SJCRH30 (cell line): ENCODE measurements around the gene OR8D1. TPM values are rescaled to one million over a fixed set of nuclear protein-coding genes. Genes with fewer than 3 reads are reported as not detected.
"Not testable (repeated sequence)": the region's sequence is repeated elsewhere in the genome, so short reads cannot be mapped to it uniquely, and the experiment has no call there.

ENCODE experiments used
- DNase-seq, 2 experiments: peaks; one replicate each; pipeline ENCODE4 v3.0.0-alpha.2; 2015 to 2020
- H3K27ac ChIP-seq: fragments of 250-450 bp; sonication (Bioruptor Pico); 2 replicates; pipeline ENCODE4 v1.5.1; 2020; ENCODE audit warnings: mild to moderate bottlenecking, moderate library complexity
- H3K27me3 ChIP-seq: fragments of 250-450 bp; sonication (Bioruptor Pico); 2 replicates; pipeline ENCODE4 v1.5.1; 2020; ENCODE audit warnings: mild to moderate bottlenecking, moderate library complexity
- H3K36me3 ChIP-seq: fragments of 250-450 bp; sonication (Bioruptor Pico); 2 replicates; pipeline ENCODE4 v1.5.1; 2020; ENCODE audit warnings: mild to moderate bottlenecking, moderate library complexity
- H3K4me1 ChIP-seq: fragments of 250-450 bp; sonication (Bioruptor Pico); 2 replicates; pipeline ENCODE4 v1.5.1; 2020; ENCODE audit warnings: mild to moderate bottlenecking, moderate library complexity
- H3K4me3 ChIP-seq: fragments of 250-450 bp; sonication (Bioruptor Pico); 2 replicates; pipeline ENCODE4 v1.5.1; 2020; ENCODE audit warnings: mild to moderate bottlenecking, moderate library complexity
- H3K9me3 ChIP-seq: fragments of 250-450 bp; sonication (Bioruptor Pico); replicated peaks from 2 replicates; pipeline ENCODE4 v1.5.1; 2020; ENCODE audit warnings: mild to moderate bottlenecking, moderate library complexity
- total RNA-seq: library from RNA; depleted of rRNA; stranded (reverse); fragments of >200 nt; shearing (Covaris generic); gene quantifications from 2 replicates; pipeline ENCODE4 v1.2.3, GENCODE V29; 2014

The OR8D1 gene
- total RNA-seq, 1 experiment from 2014 or later: not detected

- Histone ChIP-seq H3K36me3 (no peaks in the 10 kb centered on the region), H3K27ac (no peak overlapping the region), H3K4me3 (no peak overlapping the region), H3K4me1 (no peaks in the 10 kb centered on the region), H3K9me3 (no peaks in the 10 kb centered on the region), H3K27me3 (no peaks in the 10 kb centered on the region)
- DNase-seq: no peak
Observed at GRCh38 chr11:124310721-124311120, 3.0 kb downstream of the OR8D1 start.

- Histone ChIP-seq H3K9me3 (no peaks in the 10 kb centered on the region), H3K4me1 (no peaks in the 10 kb centered on the region), H3K36me3 (no peaks in the 10 kb centered on the region), H3K4me3 (no peak overlapping the region), H3K27ac (no peak overlapping the region), H3K27me3 (no peaks in the 10 kb centered on the region)
- DNase-seq: no peak
Observed at GRCh38 chr11:124307093-124307492, 6.7 kb downstream of the OR8D1 start.

DNA sequence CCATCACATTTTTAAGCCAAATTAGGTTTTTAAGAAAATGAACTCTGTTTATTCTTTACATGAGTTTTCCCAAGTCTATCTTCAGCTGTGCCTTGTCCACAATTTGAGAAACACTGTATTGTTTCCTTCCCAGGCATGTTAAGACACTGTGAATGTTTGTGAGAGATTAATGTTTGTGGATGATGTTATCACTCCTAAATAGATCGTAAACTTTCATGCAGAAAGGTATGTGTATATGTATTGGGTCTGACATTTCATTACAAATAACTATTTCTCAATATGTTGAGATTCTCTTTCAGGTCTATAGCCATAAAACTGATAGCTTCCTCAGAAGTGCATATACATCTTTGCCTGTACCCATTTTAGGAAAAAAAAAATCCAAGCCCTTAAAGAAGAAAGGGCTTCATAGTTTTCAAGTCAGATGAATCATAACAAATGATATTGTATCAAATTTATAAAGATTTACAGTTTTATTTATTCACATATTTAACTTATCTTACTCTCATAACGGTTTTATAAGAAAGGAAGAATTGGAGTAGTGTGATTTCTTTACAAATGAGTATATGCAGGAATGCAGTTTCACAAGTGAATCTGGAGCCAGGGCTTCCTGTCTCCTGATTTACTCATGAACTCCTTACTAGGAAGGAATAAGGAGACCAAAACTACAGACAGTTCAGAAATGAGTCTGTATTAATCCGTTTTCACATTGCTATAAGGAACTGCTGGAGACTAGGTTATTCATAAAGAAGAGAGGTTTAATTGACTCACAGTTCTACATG lies 11.2 kb downstream of the OR8D1 start:
- Histone ChIP-seq H3K36me3 (no peaks in the 10 kb centered on the region), H3K4me1 (no peaks in the 10 kb centered on the region), H3K27ac (no peak overlapping the region), H3K27me3 (no peaks in the 10 kb centered on the region), H3K9me3 (no peaks in the 10 kb centered on the region), H3K4me3 (no peak overlapping the region)
- DNase-seq: no peak

DNA sequence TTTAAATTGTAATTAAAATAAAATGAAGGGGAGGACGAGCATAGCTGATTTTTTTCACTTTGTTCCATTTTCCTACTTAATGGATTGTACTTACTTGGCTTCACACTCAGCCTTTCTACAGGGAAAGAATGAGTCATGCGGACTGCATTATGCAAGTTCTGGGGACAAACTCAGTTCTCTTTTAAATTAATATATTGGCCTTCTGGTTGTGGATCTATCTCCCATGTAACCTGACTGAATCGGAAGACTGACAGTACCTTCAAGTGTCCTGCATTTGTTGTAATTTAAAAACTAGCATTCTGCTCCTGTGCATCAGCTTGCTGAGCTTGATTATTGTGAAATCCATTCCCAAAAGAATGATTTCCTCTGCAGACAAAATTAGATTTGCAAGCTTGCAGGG lies 12.2 kb downstream of the OR8D1 start:
- no peaks in the 10 kb centered on the region for H3K36me3 ChIP-seq
- DNase-seq: no peak

DNA sequence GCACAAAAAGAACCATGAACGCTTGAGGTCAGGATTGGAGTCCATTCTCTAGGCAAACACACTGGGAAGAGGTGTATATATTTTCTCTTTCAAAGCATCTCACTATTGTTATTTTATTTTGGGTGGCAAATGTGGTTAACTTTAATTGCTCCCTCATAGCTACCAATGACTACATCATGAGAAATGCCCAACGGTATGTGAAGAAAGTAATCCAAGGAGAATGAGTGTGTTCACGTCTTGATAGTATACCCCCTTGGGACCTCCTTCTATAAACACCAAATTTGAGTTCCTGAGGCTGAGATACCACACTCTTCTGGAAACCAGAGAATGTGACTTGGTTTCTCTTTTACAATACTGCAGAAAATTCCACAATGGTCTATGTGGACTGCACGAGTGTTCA lies 15.8 kb downstream of the OR8D1 start:
- no peaks in the 10 kb centered on the region for H3K27me3 ChIP-seq
- H3K36me3 ChIP-seq: no peaks in the 10 kb centered on the region
- no peak overlapping the region for H3K4me3 ChIP-seq
- H3K4me1 ChIP-seq: no peaks in the 10 kb centered on the region
- H3K27ac ChIP-seq: no peak overlapping the region
- no peaks in the 10 kb centered on the region for H3K9me3 ChIP-seq
- DNase-seq: no peak

More for the DNA sequence above, 12.2 kb downstream of the OR8D1 start:
- H3K9me3 ChIP-seq: no peaks in the 10 kb centered on the region
- no peak overlapping the region for H3K27ac ChIP-seq
- H3K4me3 ChIP-seq: no peak overlapping the region
- H3K4me1 ChIP-seq: no peaks in the 10 kb centered on the region
- H3K27me3 ChIP-seq: no peaks in the 10 kb centered on the region

- H3K36me3 ChIP-seq: no peaks in the 10 kb centered on the region
- no peak for DNase-seq
- H3K27ac ChIP-seq: no peak overlapping the region
- no peaks in the 10 kb centered on the region for H3K27me3 ChIP-seq
- H3K9me3 ChIP-seq: no peaks in the 10 kb centered on the region
- H3K4me1 ChIP-seq: no peaks in the 10 kb centered on the region
- no peak overlapping the region for H3K4me3 ChIP-seq
Observed at GRCh38 chr11:124296016-124296415, 17.7 kb downstream of the OR8D1 start.

DNA sequence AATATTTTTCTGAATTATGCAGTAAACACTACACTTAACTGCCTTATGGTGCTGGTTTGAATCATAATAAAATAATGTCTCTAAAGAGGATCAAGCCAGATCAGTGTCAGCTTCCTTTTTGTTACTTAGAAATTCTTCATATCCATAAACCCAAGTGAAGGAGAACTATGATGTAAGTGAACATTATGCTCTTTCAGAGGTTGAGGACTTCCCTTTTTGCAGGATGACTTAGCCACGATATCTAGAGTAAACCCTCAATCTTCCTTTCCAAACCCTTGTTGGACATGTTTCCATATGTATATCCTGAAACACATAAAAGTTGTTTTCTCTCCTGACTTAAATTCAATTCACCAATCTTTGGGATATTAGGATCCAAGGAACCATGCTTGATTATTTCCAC lies 19.1 kb downstream of the OR8D1 start:
- H3K27ac ChIP-seq: no peak overlapping the region
- DNase-seq: no peak
- H3K36me3 ChIP-seq: no peaks in the 10 kb centered on the region
- H3K4me1 ChIP-seq: no peaks in the 10 kb centered on the region
- H3K9me3 ChIP-seq: no peaks in the 10 kb centered on the region
- no peak overlapping the region for H3K4me3 ChIP-seq
- no peaks in the 10 kb centered on the region for H3K27me3 ChIP-seq

DNA sequence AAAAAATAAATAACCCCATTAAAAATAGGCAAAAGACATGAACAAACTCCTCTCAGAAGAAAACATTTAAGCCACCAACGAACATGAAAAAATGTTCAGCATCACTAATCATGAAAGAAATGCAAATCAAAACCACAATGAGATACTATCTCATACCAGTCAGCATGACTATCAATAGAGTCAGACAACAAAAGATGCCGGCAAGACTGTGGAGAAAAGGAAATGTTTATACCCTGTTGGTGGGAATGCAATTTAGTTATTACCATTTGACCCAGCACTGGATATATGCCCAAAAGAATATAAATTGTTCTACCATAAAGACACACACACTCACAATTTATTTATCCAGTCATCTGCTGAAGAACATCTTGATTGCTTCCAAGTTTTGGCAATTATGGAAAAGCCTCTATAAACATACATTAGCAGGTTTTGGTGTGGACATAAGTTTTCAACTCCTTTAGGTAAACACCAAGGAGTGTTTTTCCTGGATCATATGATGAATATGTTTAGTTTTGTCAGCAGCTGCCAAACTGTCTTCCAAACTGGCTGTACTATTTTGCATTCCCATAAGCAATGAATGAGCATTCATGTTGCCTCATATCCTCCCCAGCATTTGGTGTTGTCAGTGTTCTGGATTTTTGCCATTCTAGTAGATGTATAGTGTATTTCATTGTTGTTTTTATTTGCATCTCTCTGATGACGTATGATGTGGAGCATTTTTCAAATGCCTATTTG lies 28.0 kb downstream of the OR8D1 start:
- Histone ChIP-seq H3K4me3 (no peak overlapping the region), H3K4me1 (no peaks in the 10 kb centered on the region), H3K9me3 (no peaks in the 10 kb centered on the region), H3K36me3 (no peaks in the 10 kb centered on the region), H3K27ac (no peak overlapping the region), H3K27me3 (no peaks in the 10 kb centered on the region)
- no peak for DNase-seq

GRCh38 chr11:124278261-124278660 lies 35.5 kb downstream of the OR8D1 start:
- Histone ChIP-seq H3K27ac (no peak overlapping the region), H3K36me3 (no peaks in the 10 kb centered on the region), H3K9me3 (no peaks in the 10 kb centered on the region), H3K27me3 (no peaks in the 10 kb centered on the region), H3K4me1 (no peaks in the 10 kb centered on the region), H3K4me3 (no peak overlapping the region)
- DNase-seq: no peak

DNA sequence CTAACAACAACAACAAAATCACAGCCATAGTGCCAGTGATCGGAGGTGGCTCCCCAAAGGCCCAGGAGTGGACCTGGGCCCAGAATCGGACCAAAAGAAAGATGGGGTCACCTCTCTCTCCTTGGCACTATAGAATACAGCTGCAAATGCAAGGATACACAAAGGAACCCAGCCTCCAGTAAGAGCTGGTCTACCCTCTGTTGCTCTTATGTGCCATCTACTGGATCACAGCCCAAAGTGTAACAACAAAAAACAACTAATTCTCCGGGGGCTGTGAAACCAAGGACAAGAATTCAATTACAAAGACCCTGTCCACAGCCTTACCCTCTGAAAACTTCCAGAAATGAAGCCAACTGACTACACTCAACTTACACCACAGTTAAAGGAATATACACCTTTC lies 35.9 kb downstream of the OR8D1 start:
- Histone ChIP-seq H3K27me3 (no peaks in the 10 kb centered on the region), H3K4me3 (no peak overlapping the region), H3K36me3 (no peaks in the 10 kb centered on the region), H3K27ac (no peak overlapping the region), H3K9me3 (no peaks in the 10 kb centered on the region), H3K4me1 (no peaks in the 10 kb centered on the region)
- no peak for DNase-seq

- no peak for DNase-seq
- H3K4me3 ChIP-seq: no peak overlapping the region
- H3K9me3 ChIP-seq: no peaks in the 10 kb centered on the region
Observed at GRCh38 chr11:124277207-124277606, 36.5 kb downstream of the OR8D1 start.

DNA sequence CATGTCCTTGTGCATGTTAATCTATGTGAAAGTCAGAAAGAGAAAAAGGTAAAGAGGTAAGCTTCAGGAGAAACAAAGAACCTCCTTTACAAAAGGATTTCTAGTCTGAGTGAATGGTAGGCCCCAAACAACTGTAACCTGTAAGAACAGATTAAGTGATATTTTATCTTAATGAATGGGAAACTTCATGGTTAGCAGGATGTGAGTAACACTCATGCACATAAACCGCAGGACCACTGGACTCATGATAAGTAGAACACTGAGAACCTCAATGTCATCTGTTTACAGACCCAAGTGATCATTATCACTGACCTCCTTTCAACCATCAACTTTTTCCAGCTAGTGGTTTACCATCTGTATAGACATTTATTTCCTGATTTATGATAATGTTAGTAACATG lies 37.7 kb downstream of the OR8D1 start:
- H3K4me1 ChIP-seq: no peaks in the 10 kb centered on the region
- H3K27me3 ChIP-seq: no peaks in the 10 kb centered on the region; the same call in 1 of the 2 replicates
- no peak overlapping the region for H3K27ac ChIP-seq
- no peaks in the 10 kb centered on the region for H3K9me3 ChIP-seq
- DNase-seq: peak in 1 of 2 experiments; percentile 1
- no peaks in the 10 kb centered on the region for H3K36me3 ChIP-seq
- no peak overlapping the region for H3K4me3 ChIP-seq

More at GRCh38 chr11:124277207-124277606, 36.5 kb downstream of the OR8D1 start:
- Histone ChIP-seq H3K27ac (no peak overlapping the region), H3K4me1 (no peaks in the 10 kb centered on the region), H3K27me3 (no peaks in the 10 kb centered on the region), H3K36me3 (no peaks in the 10 kb centered on the region)

DNA sequence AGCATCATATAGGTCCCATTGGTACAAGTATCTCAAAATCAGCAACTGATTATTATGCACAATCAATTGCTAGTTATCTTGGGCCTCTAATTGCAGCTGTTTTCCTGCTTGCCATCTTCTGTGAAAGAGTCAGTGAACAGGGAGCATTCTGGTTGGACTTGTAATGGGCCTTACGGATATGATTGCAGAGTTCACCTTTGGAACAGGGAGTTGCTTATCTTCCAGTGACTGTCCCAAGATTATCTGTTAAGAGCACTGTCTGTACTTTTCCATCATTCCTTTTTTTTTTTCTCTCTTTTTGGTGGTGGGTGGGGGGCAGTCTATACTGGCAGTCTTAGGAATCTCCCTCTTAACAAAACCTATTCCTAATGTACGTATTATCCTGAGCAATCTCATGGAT lies 39.7 kb downstream of the OR8D1 start:
- H3K9me3 ChIP-seq: no peaks in the 10 kb centered on the region
- H3K4me1 ChIP-seq: no peaks in the 10 kb centered on the region
- no peak overlapping the region for H3K4me3 ChIP-seq
- H3K27me3 ChIP-seq: no peaks in the 10 kb centered on the region; the same call in 1 of the 2 replicates
- H3K36me3 ChIP-seq: no peaks in the 10 kb centered on the region
- no peak overlapping the region for H3K27ac ChIP-seq
- no peak for DNase-seq

- H3K27ac ChIP-seq, H3K36me3 ChIP-seq, H3K4me1 ChIP-seq, H3K27me3 ChIP-seq, H3K4me3 ChIP-seq, H3K9me3 ChIP-seq, DNase-seq: not testable (repeated sequence)
Observed at GRCh38 chr11:124270886-124271285, 42.9 kb downstream of the OR8D1 start.

DNA sequence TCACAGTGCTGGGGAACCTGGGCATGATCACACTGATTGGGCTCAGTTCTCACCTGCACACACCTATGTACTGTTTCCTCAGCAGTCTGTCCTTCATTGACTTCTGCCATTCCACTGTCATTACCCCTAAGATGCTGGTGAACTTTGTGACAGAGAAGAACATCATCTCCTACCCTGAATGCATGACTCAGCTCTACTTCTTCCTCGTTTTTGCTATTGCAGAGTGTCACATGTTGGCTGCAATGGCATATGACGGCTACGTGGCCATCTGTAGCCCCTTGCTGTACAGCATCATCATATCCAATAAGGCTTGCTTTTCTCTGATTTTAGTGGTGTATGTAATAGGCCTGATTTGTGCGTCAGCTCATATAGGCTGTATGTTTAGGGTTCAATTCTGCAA lies 48.7 kb downstream of the OR8D1 start:
- H3K36me3 ChIP-seq, H3K4me3 ChIP-seq, H3K27ac ChIP-seq, H3K4me1 ChIP-seq, H3K27me3 ChIP-seq, H3K9me3 ChIP-seq, DNase-seq: not testable (repeated sequence)
